Neural crest cell (in vitro differentiated cells): ENCODE measurements around the gene EPB41L4A. TPM values are rescaled to one million over a fixed set of nuclear protein-coding genes. Genes with fewer than 3 reads are reported as not detected.
A peak's percentile ranks its signal among the peaks of the same experiment; 100 is the strongest.
"Not testable (repeated sequence)": the region's sequence is repeated elsewhere in the genome, so short reads cannot be mapped to it uniquely, and the experiment has no call there.

Experiments used
- DNase-seq: peaks from one replicate; pipeline ENCODE4 v3.0.0; 2021; ENCODE audit warnings: low read depth, mixed read lengths, low spot score
- H3K27ac Mint-ChIP-seq: one replicate; pipeline ENCODE4 v1.8.0; 2021; ENCODE audit warnings: mild to moderate bottlenecking, mixed read lengths; ENCODE audit not compliant: unreplicated experiment
- H3K27me3 Mint-ChIP-seq: 2 replicates; pipeline ENCODE4 v1.8.0; 2021; ENCODE audit warnings: low read depth, mild to moderate bottlenecking, mixed read lengths
- H3K36me3 Mint-ChIP-seq: 2 replicates; pipeline ENCODE4 v1.8.0; 2021; ENCODE audit warnings: low read depth, mild to moderate bottlenecking, mixed read lengths
- H3K4me1 Mint-ChIP-seq: 2 replicates; pipeline ENCODE4 v1.8.0; 2021; ENCODE audit warnings: mixed read lengths
- H3K4me3 Mint-ChIP-seq: one replicate; pipeline ENCODE4 v1.8.0; 2021; ENCODE audit warnings: mild to moderate bottlenecking, mixed read lengths
- H3K9me3 Mint-ChIP-seq: 2 replicates; pipeline ENCODE4 v1.8.0; 2021; ENCODE audit warnings: mixed read lengths
- long read RNA-seq: library from polyadenylated mRNA; unstranded; transcript quantifications from one replicate; pipeline ENCODE4 v2.0.0, GENCODE V29; 2020
- total RNA-seq: library from RNA; stranded (reverse); gene quantifications from 2 replicates; pipeline ENCODE4 v1.2.1, GENCODE V29; 2021
- TF ChIP-seq, protein P1 (sequence below): fragments of 200-600 bp; sonication (generic); conservative IDR thresholded peaks from 2 replicates; pipeline ENCODE4 v1.5.0; 2021; ENCODE audit warnings: antibody characterized with exemption, mild to moderate bottlenecking

The EPB41L4A gene, protein sequence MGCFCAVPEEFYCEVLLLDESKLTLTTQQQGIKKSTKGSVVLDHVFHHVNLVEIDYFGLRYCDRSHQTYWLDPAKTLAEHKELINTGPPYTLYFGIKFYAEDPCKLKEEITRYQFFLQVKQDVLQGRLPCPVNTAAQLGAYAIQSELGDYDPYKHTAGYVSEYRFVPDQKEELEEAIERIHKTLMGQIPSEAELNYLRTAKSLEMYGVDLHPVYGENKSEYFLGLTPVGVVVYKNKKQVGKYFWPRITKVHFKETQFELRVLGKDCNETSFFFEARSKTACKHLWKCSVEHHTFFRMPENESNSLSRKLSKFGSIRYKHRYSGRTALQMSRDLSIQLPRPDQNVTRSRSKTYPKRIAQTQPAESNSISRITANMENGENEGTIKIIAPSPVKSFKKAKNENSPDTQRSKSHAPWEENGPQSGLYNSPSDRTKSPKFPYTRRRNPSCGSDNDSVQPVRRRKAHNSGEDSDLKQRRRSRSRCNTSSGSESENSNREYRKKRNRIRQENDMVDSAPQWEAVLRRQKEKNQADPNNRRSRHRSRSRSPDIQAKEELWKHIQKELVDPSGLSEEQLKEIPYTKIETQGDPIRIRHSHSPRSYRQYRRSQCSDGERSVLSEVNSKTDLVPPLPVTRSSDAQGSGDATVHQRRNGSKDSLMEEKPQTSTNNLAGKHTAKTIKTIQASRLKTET
- total RNA-seq: 10.8 and 12.4 TPM in 2 replicates
- long read RNA-seq, partial matches to known transcripts: 0 of 1 reads
- long read RNA-seq, other reads (novel, unspliced or antisense): 1 of 1 reads

DNA sequence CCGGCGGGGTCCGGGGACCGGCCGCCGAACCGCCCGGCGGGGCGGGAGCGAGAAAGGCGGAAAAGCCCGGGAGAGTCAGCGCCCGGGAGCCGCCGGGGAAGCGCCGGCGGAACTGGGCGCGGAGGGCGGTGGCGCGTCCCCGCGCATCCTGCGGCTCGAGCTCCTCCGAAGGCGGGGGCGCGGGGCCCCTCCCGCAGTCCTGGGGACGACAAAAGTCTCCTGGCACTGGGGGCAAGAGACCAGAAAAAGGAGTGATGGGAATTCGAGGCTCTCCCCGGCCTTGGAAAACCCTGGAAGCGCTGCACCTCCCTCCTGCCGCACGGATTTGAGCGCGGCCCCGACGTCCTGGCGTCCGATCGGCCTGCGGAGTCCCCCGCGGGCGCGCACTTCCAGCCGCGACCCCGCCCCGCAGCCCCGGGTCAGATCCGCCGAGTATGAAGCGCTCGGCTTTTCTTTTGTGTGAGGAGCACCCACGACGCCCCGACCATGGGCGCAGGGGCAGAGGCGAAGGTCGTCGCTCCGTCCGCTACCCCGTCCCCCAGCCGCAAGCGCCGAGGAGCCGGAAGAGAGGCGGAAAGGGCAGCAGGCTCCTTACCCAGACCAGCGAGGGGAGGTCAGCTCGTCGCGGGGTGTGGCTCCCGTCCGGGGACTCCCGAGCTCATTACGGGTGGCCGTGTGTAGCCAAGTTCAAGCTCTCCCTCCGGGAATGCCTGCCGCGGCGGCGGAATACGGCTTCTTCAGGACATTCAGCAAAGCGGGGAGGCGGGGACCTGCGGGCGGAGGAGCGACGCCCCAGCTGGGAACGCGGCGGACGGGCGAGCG lies at the start of gene EPB41L4A:
Gene EPB41L4A, minus strand, starts transcription at position 114 of the 822 bp plus-strand sequence. CDS start 238 bp downstream, outside the sequence.
- Mint-ChIP-seq H3K27me3 (peaks cover 74% of the 10 kb centered on the region), H3K4me1 (peaks cover 14% of the 10 kb centered on the region), H3K4me3 (peak within 1 kb of the TSS; percentile 88), H3K36me3 (no peaks in the 10 kb centered on the region), H3K27ac (no peak within 1 kb of the TSS), H3K9me3 (no peaks in the 10 kb centered on the region)
- peak; percentile 50 for DNase-seq
- TF ChIP-seq, protein P1, sequence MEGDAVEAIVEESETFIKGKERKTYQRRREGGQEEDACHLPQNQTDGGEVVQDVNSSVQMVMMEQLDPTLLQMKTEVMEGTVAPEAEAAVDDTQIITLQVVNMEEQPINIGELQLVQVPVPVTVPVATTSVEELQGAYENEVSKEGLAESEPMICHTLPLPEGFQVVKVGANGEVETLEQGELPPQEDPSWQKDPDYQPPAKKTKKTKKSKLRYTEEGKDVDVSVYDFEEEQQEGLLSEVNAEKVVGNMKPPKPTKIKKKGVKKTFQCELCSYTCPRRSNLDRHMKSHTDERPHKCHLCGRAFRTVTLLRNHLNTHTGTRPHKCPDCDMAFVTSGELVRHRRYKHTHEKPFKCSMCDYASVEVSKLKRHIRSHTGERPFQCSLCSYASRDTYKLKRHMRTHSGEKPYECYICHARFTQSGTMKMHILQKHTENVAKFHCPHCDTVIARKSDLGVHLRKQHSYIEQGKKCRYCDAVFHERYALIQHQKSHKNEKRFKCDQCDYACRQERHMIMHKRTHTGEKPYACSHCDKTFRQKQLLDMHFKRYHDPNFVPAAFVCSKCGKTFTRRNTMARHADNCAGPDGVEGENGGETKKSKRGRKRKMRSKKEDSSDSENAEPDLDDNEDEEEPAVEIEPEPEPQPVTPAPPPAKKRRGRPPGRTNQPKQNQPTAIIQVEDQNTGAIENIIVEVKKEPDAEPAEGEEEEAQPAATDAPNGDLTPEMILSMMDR: no peak

DNA sequence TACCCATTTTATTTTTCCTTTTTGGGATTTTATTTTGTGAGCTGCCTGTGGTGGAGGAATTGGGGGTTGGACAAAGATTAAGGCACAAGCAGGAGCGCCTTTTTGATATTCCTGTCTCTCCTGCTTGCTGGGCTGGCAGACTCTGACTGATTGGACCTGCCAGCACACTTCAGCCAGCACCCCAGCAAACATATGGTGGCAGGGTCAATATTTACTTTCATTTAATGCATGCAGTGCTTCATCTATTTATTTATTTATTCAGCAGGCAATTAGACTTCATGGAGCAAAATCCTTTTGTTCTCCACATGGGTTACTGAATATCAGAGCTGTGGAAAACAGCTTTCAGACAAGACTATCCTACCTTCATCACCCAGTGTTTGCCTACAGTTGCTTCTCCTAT lies 48.4 kb upstream of the EPB41L4A start:
- TF ChIP-seq, protein P1: no peak
- no peak overlapping the region for H3K4me3 Mint-ChIP-seq
- H3K4me1 Mint-ChIP-seq: no peaks in the 10 kb centered on the region
- H3K27me3 Mint-ChIP-seq: peaks cover 3% of the 10 kb centered on the region
- DNase-seq: no peak
- H3K9me3 Mint-ChIP-seq: peaks cover 8% of the 10 kb centered on the region
- no peak overlapping the region for H3K27ac Mint-ChIP-seq
- H3K36me3 Mint-ChIP-seq: peaks cover 2% of the 10 kb centered on the region

DNA sequence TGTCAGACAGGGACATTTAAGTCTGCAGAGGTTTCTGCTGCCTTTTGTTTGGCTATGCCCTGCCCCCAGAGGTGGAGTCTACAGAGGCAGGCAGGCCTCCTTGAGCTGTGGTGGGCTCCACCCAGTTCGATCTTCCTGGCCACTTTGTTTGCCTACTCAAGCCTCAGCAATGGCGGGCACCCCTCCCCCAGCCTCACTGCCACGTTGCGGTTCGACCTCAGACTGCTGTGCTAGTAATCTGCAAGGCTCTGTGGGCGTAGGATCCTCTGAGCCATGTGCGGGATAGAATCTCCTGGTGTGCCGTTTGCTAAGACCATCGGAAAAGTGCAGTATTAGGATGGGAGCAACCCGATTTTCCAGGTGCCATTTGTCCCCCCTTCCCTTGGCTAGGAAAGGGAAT lies 47.2 kb upstream of the EPB41L4A start:
- not testable (repeated sequence) for H3K4me1 Mint-ChIP-seq, DNase-seq, H3K9me3 Mint-ChIP-seq, H3K27me3 Mint-ChIP-seq, H3K36me3 Mint-ChIP-seq, H3K27ac Mint-ChIP-seq, H3K4me3 Mint-ChIP-seq

DNA sequence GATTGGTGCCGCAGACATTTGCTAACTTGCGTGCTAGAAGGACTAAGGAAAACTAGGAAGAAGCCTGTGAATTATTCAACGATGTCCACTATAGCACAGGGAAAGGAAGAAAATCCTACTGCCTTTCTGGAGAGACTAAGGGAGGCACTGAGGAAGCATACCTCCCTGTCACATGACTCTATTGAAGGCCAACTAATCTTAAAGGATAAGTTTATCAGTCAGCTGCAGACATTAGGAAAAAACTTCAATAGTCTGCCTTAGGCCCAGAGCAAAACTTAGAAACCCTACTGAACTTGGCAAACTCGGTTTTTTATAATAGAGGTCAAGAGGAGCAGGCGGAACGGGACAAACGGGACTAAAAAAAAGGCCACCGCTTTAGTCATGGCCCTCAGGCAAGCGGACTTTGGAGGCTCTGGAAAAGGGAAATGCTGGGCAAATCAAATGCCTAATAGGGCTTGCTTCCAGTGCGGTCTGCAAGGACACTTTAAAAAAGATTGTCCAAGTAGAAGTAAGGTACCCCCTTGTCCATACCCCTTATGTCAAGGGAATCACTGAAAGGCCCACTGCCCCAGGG lies 28.2 kb upstream of the EPB41L4A start:
- not testable (repeated sequence) for H3K4me3 Mint-ChIP-seq, H3K9me3 Mint-ChIP-seq, H3K27me3 Mint-ChIP-seq, DNase-seq, H3K36me3 Mint-ChIP-seq, H3K4me1 Mint-ChIP-seq, H3K27ac Mint-ChIP-seq

DNA sequence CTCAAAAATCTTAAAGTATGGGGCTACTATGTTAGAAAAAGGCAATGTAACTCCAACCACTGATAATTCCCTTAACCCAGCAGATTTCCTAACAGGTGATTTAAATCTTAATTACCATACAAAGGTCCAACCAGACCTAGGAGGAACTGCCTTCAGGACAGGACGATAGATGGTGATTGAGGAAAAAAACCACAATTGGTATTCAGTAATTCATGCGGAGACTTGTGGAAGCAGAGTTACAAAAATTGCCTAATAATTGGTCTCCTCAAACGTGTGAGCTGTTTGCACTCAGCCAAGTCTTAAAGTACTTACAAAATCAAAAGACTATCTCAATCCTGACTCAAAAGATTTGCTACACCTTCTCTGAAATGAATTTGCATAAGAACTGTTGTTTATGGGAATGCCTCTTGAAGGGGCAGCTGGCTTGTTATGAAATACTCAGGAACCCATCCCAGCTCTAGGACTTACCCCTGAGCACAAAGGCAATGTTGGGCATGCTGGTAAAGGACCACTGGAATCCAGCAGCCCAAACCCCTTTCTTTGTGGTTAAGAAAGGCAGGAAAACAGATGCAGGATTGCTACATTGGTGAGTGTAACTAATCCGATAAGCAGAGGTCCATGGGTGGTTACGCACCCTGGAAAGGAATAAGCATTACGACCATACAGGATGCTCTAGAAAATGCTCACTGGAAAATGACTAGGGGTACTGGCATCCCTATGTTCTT lies 26.7 kb upstream of the EPB41L4A start:
- peaks cover 4% of the 10 kb centered on the region for H3K27me3 Mint-ChIP-seq
- peaks cover 5% of the 10 kb centered on the region for H3K9me3 Mint-ChIP-seq
- no peaks in the 10 kb centered on the region for H3K36me3 Mint-ChIP-seq
- TF ChIP-seq, protein P1: no peak
- no peak for DNase-seq
- no peaks in the 10 kb centered on the region for H3K4me1 Mint-ChIP-seq
- no peak overlapping the region for H3K27ac Mint-ChIP-seq
- no peak overlapping the region for H3K4me3 Mint-ChIP-seq

DNA sequence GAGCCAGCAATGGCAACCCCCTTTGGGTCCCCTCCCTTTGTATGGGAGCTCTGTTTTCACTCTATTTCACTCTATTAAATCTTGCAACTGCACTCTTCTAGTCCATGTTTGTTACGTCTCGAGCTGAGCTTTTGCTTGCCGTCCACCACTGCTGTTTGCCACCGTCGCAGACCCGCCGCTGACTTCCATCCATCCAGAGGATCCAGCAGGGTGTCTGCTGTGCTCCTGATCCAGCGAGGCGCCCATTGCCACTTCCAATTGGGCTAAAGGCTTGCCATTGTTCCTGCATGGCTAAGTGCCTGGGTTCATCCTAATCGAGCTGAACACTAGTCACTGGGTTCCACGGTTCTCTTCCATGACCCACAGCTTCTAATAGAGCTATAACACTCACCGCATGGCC lies 24.9 kb upstream of the EPB41L4A start:
- Mint-ChIP-seq H3K27me3 (peaks cover 11% of the 10 kb centered on the region), H3K27ac (peak overlapping the region; percentile 52), H3K9me3 (peaks cover 14% of the 10 kb centered on the region)
- DNase-seq, H3K4me1 Mint-ChIP-seq, H3K4me3 Mint-ChIP-seq, H3K36me3 Mint-ChIP-seq: not testable (repeated sequence)
